HG03060 (cell line): Measurements from ENCODE around the gene FAM170A.

Experiments used
- ATAC-seq: cut with Tn5 transposase; IDR thresholded peaks from one replicate; pipeline ENCODE4 v1.9.1; 2021; ENCODE audit warnings: low read depth, moderate number of reproducible peaks; ENCODE audit not compliant: unreplicated experiment

Gene FAM170A

GRCh38 chr5:119629339-119629738, at the start of gene FAM170A:
TSS of gene FAM170A (plus strand) at chr5:119629558. CDS start at chr5:119629769, 211 bp downstream.
- no peak for ATAC-seq

GRCh38 chr5:119582987-119583386, 46.4 kb upstream of the FAM170A start:
- ATAC-seq = no peak

- ATAC-seq = peak; percentile 88
Measured at GRCh38 chr5:119583684-119584083, 45.7 kb upstream of the FAM170A start.

- ATAC-seq = no peak
Measured at GRCh38 chr5:119596046-119596445, 33.3 kb upstream of the FAM170A start.

- peak; percentile 70 for ATAC-seq
Measured at GRCh38 chr5:119597728-119598298, 31.5 kb upstream of the FAM170A start.

GRCh38 chr5:119613937-119614336, 15.4 kb upstream of the FAM170A start:
- ATAC-seq = no peak

GRCh38 chr5:119614838-119615237, 14.5 kb upstream of the FAM170A start:
- ATAC-seq = no peak

- no peak for ATAC-seq
Measured at GRCh38 chr5:119626086-119626485, 3.3 kb upstream of the FAM170A start.

- ATAC-seq = no peak
Measured at GRCh38 chr5:119630752-119631440, 1.5 kb downstream of the FAM170A start.

GRCh38 chr5:119631660-119632059, 2.3 kb downstream of the FAM170A start:
- ATAC-seq = no peak

- no peak for ATAC-seq
Measured at GRCh38 chr5:119651486-119651885, 22.1 kb downstream of the FAM170A start.

- no peak for ATAC-seq
Measured at GRCh38 chr5:119655061-119655460, 25.7 kb downstream of the FAM170A start.

GRCh38 chr5:119656023-119656422, 26.7 kb downstream of the FAM170A start:
- ATAC-seq = no peak

GRCh38 chr5:119666542-119666941, 37.2 kb downstream of the FAM170A start:
- ATAC-seq = no peak

GRCh38 chr5:119678351-119679028, 49.1 kb downstream of the FAM170A start:
- ATAC-seq = no peak

GRCh38 chr5:119680080-119680479, 50.7 kb downstream of the FAM170A start:
- no peak for ATAC-seq

- no peak for ATAC-seq
Measured at GRCh38 chr5:119681734-119682133, 52.4 kb downstream of the FAM170A start.

GRCh38 chr5:119682372-119682771, 53.0 kb downstream of the FAM170A start:
- no peak for ATAC-seq
